Endodermal cell (in vitro differentiated cells): ENCODE measurements around the gene SARNP. TPM values are rescaled to one million over a fixed set of nuclear protein-coding genes. Genes with fewer than 3 reads are reported as not detected.

Experiments
- DNase-seq: peaks from one replicate; pipeline ENCODE4 v3.0.0-alpha.2; 2017
- H3K27ac ChIP-seq: 2 replicates; pipeline ENCODE4 v1.5.1; 2013; ENCODE audit warnings: mild to moderate bottlenecking, low read depth, low read length, moderate library complexity
- H3K27me3 ChIP-seq: 2 replicates; pipeline ENCODE4 v1.6.1; 2013; ENCODE audit warnings: mild to moderate bottlenecking, low read length, moderate library complexity; ENCODE audit not compliant: insufficient read depth, control insufficient read depth, poor library complexity, severe bottlenecking
- H3K36me3 ChIP-seq: 2 replicates; pipeline ENCODE4 v1.7.0; 2013; ENCODE audit warnings: mild to moderate bottlenecking, low read length, moderate library complexity; ENCODE audit not compliant: control insufficient read depth, insufficient read depth
- H3K4me1 ChIP-seq: one replicate; pipeline ENCODE4 v1.7.0; 2013; ENCODE audit warnings: low read length; ENCODE audit not compliant: control insufficient read depth, insufficient read depth
- H3K4me3 ChIP-seq: 2 replicates; pipeline ENCODE4 v1.5.1; 2013; ENCODE audit warnings: mild to moderate bottlenecking, low read length, moderate library complexity
- H3K9ac ChIP-seq: 2 replicates; pipeline ENCODE4 v1.6.1; 2013; ENCODE audit warnings: mild to moderate bottlenecking, low read length, moderate library complexity; ENCODE audit not compliant: poor library complexity, severe bottlenecking; ENCODE audit errors: extremely low read depth
- H3K9me3 ChIP-seq: 2 replicates; pipeline ENCODE4 v1.6.1; 2013; ENCODE audit warnings: mild to moderate bottlenecking, low read length, moderate library complexity; ENCODE audit not compliant: control insufficient read depth
- H3K27ac Mint-ChIP-seq: 2 replicates; pipeline ENCODE4 v1.8.0; 2020; ENCODE audit warnings: mixed read lengths
- H3K27me3 Mint-ChIP-seq: 2 replicates; pipeline ENCODE4 v1.8.0; 2021; ENCODE audit warnings: mild to moderate bottlenecking, mixed read lengths; ENCODE audit not compliant: insufficient read depth
- H3K36me3 Mint-ChIP-seq: 2 replicates; pipeline ENCODE4 v1.8.0; 2020; ENCODE audit warnings: low read depth, mixed read lengths
- H3K4me1 Mint-ChIP-seq: 2 replicates; pipeline ENCODE4 v1.8.0; 2020; ENCODE audit warnings: mixed read lengths
- H3K4me3 Mint-ChIP-seq: 2 replicates; pipeline ENCODE4 v1.8.0; 2020; ENCODE audit warnings: mild to moderate bottlenecking, moderate library complexity, mixed read lengths
- H3K9me3 Mint-ChIP-seq: 2 replicates; pipeline ENCODE4 v1.8.0; 2020; ENCODE audit warnings: mild to moderate bottlenecking, mixed read lengths
- WGBS, 2 experiments: methylation state at CpG; one replicate each; pipeline versions ENCODE4 v1.1.5 to v1.1.7; 2013; ENCODE audit warnings: missing lambda C conversion rate in 2 of 2, mixed read lengths in 1 of 2; ENCODE audit not compliant: insufficient coverage in 1 of 2, insufficient read length in 1 of 2; 5-methylcytosine and 5-hydroxymethylcytosine counted together
- total RNA-seq, 2 donors: library from RNA; stranded (reverse); fragmentation: NEBNext Ultra II Directional in 1 of 2; extraction: Animal tissue kit (Norgen Biotek cat#: 25700) in 1 of 2; gene quantifications; 2 replicates in 1 of 2; 3 replicates in 1 of 2; pipeline ENCODE4 v1.2.1, GENCODE V29; 2021
- TF ChIP-seq, protein P1 (sequence below): fragments of 200-600 bp; sonication (generic); conservative IDR thresholded peaks from 2 replicates; pipeline ENCODE4 v1.5.0; 2021; ENCODE audit warnings: antibody characterized with exemption, mild to moderate bottlenecking

The SARNP gene
- total RNA-seq, 2 donors from 2014 or later: 95.7 to 119 TPM

DNA sequence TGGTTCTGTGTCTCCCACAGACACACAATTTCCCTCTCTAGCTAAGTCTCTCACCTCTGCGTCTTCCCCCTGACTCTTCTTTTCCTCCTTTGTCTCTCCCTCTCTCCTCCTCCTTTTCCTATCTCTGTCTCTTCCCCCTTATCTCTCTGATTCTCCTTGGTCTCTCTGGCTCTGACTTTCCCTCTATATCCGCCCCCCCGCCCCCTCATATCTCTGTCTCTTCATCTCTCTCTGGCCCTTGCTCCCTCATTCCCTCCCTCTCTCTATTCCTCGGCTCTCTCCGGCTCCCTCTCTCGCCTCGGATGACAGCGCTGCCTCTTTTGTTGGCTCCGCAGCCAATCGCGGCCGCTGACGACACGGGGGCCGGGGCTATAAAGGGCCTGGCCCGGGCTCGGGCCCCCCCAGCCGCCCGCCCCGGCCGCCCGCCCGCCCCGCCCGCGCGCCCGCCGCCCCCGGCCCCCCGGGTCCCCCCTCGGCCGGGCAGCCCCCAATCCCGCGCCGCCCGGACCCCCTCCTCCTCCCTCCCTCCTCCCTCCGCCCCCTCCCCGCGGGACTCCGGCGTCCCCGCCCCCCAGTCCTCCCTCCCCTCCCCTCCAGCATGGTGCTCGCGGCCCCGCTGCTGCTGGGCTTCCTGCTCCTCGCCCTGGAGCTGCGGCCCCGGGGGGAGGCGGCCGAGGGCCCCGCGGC lies 74.7 kb downstream of the SARNP start, which contains the start of gene GDF11:
Gene GDF11, plus strand, starts transcription at position 404 of the 687 bp plus-strand sequence. Its CDS starts 195 bp downstream, at position 599.
- Histone ChIP-seq H3K27ac (peak within 1 kb of the TSS; percentile 94), H3K27me3 (no peaks in the 10 kb centered on the region), H3K9me3 (no peaks in the 10 kb centered on the region), H3K4me1 (peaks cover 5% of the 10 kb centered on the region), H3K9ac (peak within 1 kb of the TSS; percentile 71), H3K4me3 (peak within 1 kb of the TSS; percentile 96), H3K36me3 (peaks cover 12% of the 10 kb centered on the region)
- Mint-ChIP-seq H3K9me3 (no peaks in the 10 kb centered on the region), H3K4me1 (peaks cover 49% of the 10 kb centered on the region), H3K36me3 (peaks cover 8% of the 10 kb centered on the region), H3K27me3 (no peaks in the 10 kb centered on the region), H3K4me3 (peak within 1 kb of the TSS; percentile 92), H3K27ac (peak within 1 kb of the TSS; percentile 89)
- TF ChIP-seq, protein P1, sequence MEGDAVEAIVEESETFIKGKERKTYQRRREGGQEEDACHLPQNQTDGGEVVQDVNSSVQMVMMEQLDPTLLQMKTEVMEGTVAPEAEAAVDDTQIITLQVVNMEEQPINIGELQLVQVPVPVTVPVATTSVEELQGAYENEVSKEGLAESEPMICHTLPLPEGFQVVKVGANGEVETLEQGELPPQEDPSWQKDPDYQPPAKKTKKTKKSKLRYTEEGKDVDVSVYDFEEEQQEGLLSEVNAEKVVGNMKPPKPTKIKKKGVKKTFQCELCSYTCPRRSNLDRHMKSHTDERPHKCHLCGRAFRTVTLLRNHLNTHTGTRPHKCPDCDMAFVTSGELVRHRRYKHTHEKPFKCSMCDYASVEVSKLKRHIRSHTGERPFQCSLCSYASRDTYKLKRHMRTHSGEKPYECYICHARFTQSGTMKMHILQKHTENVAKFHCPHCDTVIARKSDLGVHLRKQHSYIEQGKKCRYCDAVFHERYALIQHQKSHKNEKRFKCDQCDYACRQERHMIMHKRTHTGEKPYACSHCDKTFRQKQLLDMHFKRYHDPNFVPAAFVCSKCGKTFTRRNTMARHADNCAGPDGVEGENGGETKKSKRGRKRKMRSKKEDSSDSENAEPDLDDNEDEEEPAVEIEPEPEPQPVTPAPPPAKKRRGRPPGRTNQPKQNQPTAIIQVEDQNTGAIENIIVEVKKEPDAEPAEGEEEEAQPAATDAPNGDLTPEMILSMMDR: no peak
- 1 to 4% methylated on average over 3 to 26 of the region's 53 CpGs for WGBS, 2 experiments
- peak; percentile 95 for DNase-seq

DNA sequence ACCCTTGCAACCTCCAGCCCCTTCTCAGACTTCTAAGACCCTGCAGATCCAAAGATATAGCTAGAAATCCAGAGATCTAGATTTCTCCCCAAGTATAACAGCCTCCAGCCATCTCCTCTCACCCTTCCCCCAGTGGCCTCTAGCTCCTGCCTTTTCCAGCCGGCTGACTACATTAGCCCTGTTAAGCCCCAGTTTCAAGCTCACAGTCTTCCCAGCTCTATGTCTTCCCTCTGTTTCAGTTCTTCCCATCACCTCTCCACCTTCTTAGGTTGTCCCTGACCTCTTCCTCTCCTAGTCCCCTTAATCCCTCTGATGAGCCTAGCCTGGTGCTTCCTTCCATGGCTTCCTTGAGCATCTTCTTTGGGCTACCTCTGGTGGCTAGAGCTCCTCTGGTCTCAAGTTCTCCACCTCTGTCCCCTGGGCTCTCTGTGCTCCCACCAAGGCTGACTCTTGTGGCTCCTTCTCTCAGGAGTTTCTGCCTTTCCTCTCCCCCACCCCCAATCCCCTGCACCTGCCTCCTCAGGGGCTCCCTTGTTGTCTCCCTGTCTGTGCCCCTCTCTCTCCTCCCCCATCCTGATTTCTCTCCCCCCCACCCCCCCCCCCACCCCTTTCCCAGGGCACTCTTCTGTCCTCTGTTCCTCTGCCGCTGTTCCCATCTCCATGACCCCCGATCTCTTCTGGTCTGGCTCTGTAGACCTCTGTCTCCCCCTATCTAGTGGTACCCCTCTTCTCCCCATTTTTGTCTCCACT lies 75.4 kb downstream of the SARNP start:
- H3K4me3 Mint-ChIP-seq: peak overlapping the region; percentile 50
- Histone ChIP-seq H3K27me3 (no peaks in the 10 kb centered on the region), H3K4me3 (peak overlapping the region; percentile 78), H3K36me3 (peaks cover 5% of the 10 kb centered on the region), H3K9me3 (no peaks in the 10 kb centered on the region), H3K27ac (peak overlapping the region; percentile 94), H3K4me1 (peaks cover 5% of the 10 kb centered on the region), H3K9ac (no peak overlapping the region)
- H3K27ac Mint-ChIP-seq: peak overlapping the region; percentile 38
- 59 to 63% methylated on average over 3 of the region's 3 CpGs for WGBS, 2 experiments
- TF ChIP-seq, protein P1: no peak
- H3K27me3 Mint-ChIP-seq: no peaks in the 10 kb centered on the region
- no peaks in the 10 kb centered on the region for H3K9me3 Mint-ChIP-seq
- no peak for DNase-seq
- peaks cover 3% of the 10 kb centered on the region for H3K36me3 Mint-ChIP-seq
- H3K4me1 Mint-ChIP-seq: peaks cover 48% of the 10 kb centered on the region

DNA sequence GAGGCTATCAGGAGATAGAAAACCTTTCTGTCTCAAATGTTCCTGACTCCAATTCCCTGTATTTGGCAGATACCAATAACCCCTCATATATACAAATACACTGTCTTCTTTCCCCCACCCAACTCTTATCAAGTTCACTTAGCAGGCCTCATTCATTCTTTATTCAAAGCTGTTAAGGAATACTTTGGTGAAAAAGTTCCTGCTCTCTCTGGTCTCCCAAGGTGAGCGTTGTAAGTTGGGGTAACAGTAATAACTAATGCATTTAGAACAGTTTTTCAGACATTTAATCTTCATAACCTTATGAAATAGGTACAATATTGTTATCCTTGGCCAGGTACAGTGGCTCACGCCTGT lies 78.5 kb downstream of the SARNP start:
- Mint-ChIP-seq H3K27me3 (no peaks in the 10 kb centered on the region), H3K36me3 (no peaks in the 10 kb centered on the region), H3K4me1 (peaks cover 27% of the 10 kb centered on the region), H3K4me3 (peak overlapping the region; percentile 57), H3K27ac (no peak overlapping the region), H3K9me3 (no peaks in the 10 kb centered on the region)
- TF ChIP-seq, protein P1: no peak
- no peak overlapping the region for H3K27ac ChIP-seq
- peaks cover 2% of the 10 kb centered on the region for H3K4me1 ChIP-seq
- H3K9ac ChIP-seq: no peak overlapping the region
- no peak for DNase-seq
- peak overlapping the region; percentile 88 for H3K4me3 ChIP-seq
- H3K9me3 ChIP-seq: no peaks in the 10 kb centered on the region
- H3K27me3 ChIP-seq: no peaks in the 10 kb centered on the region
- no peaks in the 10 kb centered on the region for H3K36me3 ChIP-seq
- 77 to 80% methylated on average over 1 of the region's 2 CpGs for WGBS, 2 experiments
